SK-N-SH treated with all-trans-retinoic acid at 6 μM for 48 hours (cell line): ENCODE results near the gene SLC8A3.

Experiments used
- ATAC-seq: fragments of 200-7000 bp; cut with Tn5 transposase; 3 replicates; pipeline ENCODE4 v1.9.1; 2020; ENCODE audit warnings: mild to moderate bottlenecking, moderate library complexity
- ARNTL ChIP-seq: fragments of 450-650 bp; formaldehyde crosslinking; IDR thresholded peaks from 2 replicates; pipeline ENCODE4 v1.5.0; 2020; ENCODE audit warnings: low read depth, mild to moderate bottlenecking, moderate library complexity, borderline replicate concordance
- BACH2 ChIP-seq: fragments of 250-450 bp; sonication (Bioruptor Pico); IDR thresholded peaks from 2 replicates; pipeline ENCODE4 v1.9.0; 2021; ENCODE audit warnings: mild to moderate bottlenecking, borderline replicate concordance
- CSDC2 ChIP-seq: fragments of 250-450 bp; sonication (Bioruptor Pico); IDR thresholded peaks from 2 replicates; pipeline ENCODE4 v1.5.0; 2020; ENCODE audit warnings: mild to moderate bottlenecking, moderate library complexity
- GLIS3 ChIP-seq: fragments of 250-450 bp; sonication (Bioruptor Pico); IDR thresholded peaks from 2 replicates; pipeline ENCODE4 v1.5.0; 2020; ENCODE audit warnings: mild to moderate bottlenecking, moderate library complexity
- ISL1 ChIP-seq: fragments of 250-450 bp; sonication (Bioruptor Pico); IDR thresholded peaks from 2 replicates; pipeline ENCODE4 v2.1.2; 2022; ENCODE audit warnings: mild to moderate bottlenecking, moderate library complexity
- OSR1 ChIP-seq: fragments of 250-450 bp; sonication (Bioruptor Pico); IDR thresholded peaks from 2 replicates; pipeline ENCODE4 v1.8.0; 2022; ENCODE audit warnings: moderate library complexity, mild to moderate bottlenecking, inconsistent platforms
- PPARA ChIP-seq: fragments of 250-450 bp; sonication (Bioruptor Pico); IDR thresholded peaks from 2 replicates; pipeline ENCODE4 v1.5.0; 2020; ENCODE audit warnings: mild to moderate bottlenecking, borderline replicate concordance
- RARB ChIP-seq: fragments of 250-450 bp; sonication (Bioruptor Pico); IDR thresholded peaks from 2 replicates; pipeline ENCODE4 v1.8.0; 2021; ENCODE audit warnings: mild to moderate bottlenecking, moderate library complexity
- SNAI2 ChIP-seq: fragments of 250-450 bp; sonication (Bioruptor Pico); IDR thresholded peaks from 2 replicates; pipeline ENCODE4 v1.5.0; 2020; ENCODE audit warnings: mild to moderate bottlenecking, moderate library complexity
- TCF4 ChIP-seq: fragments of 250-450 bp; sonication (Bioruptor Pico); IDR thresholded peaks from 2 replicates; pipeline ENCODE4 v1.8.0; 2021; ENCODE audit warnings: mild to moderate bottlenecking, moderate library complexity, borderline replicate concordance
- TOX ChIP-seq: fragments of 250-450 bp; sonication (Bioruptor Pico); IDR thresholded peaks from 2 replicates; pipeline ENCODE4 v1.8.0; 2021; ENCODE audit warnings: mild to moderate bottlenecking, moderate library complexity, borderline replicate concordance
- ZC3H10 ChIP-seq: fragments of 250-450 bp; sonication (Bioruptor Pico); IDR thresholded peaks from 2 replicates; pipeline ENCODE4 v1.5.1; 2021; ENCODE audit warnings: mild to moderate bottlenecking, moderate library complexity
- ZFP3 ChIP-seq: fragments of 250-450 bp; sonication (Bioruptor Pico); IDR thresholded peaks from 2 replicates; pipeline ENCODE4 v1.5.0; 2020; ENCODE audit warnings: mild to moderate bottlenecking, moderate library complexity
- ZFP30 ChIP-seq: fragments of 450-650 bp; formaldehyde crosslinking; IDR thresholded peaks from 2 replicates; pipeline ENCODE4 v1.5.0; 2022; ENCODE audit warnings: mild to moderate bottlenecking, moderate library complexity
- ZNF565 ChIP-seq: fragments of 450-650 bp; formaldehyde crosslinking; conservative IDR thresholded peaks from 2 replicates; pipeline ENCODE4 v1.5.0; 2020; ENCODE audit warnings: low read depth, mild to moderate bottlenecking, moderate library complexity
- ZNF70 ChIP-seq: fragments of 450-650 bp; formaldehyde crosslinking; IDR thresholded peaks from 2 replicates; pipeline ENCODE4 v1.5.0; 2020; ENCODE audit warnings: mild to moderate bottlenecking, moderate library complexity
- ZNF8 ChIP-seq: fragments of 450-650 bp; formaldehyde crosslinking; IDR thresholded peaks from 2 replicates; pipeline ENCODE4 v1.5.0; 2020; ENCODE audit warnings: mild to moderate bottlenecking, moderate library complexity
- TF ChIP-seq, protein P1 (sequence below): fragments of 250-450 bp; sonication (Bioruptor Pico); IDR thresholded peaks from 2 replicates; pipeline ENCODE4 v1.5.1; 2020; ENCODE audit warnings: low read depth, mild to moderate bottlenecking, moderate library complexity
- TF ChIP-seq, protein P2 (sequence below): fragments of 250-450 bp; sonication (Bioruptor Pico); IDR thresholded peaks from 2 replicates; pipeline ENCODE4 v1.5.0; 2020; ENCODE audit warnings: mild to moderate bottlenecking, moderate library complexity
- TF ChIP-seq, protein P3 (sequence below): fragments of 250-450 bp; sonication (Bioruptor Pico); IDR thresholded peaks from 2 replicates; pipeline ENCODE4 v1.5.1; 2021; ENCODE audit warnings: mild to moderate bottlenecking, moderate library complexity
- TF ChIP-seq, protein P4 (sequence below): fragments of 250-450 bp; sonication (Bioruptor Pico); IDR thresholded peaks from 2 replicates; pipeline ENCODE4 v1.8.0; 2021; ENCODE audit warnings: low read depth, mild to moderate bottlenecking, moderate library complexity, borderline replicate concordance
- TF ChIP-seq, protein P5 (sequence below): fragments of 250-450 bp; sonication (Bioruptor Pico); IDR thresholded peaks from 2 replicates; pipeline ENCODE4 v1.8.0; 2020; ENCODE audit warnings: mild to moderate bottlenecking, moderate library complexity, borderline replicate concordance

The SLC8A3 gene

DNA sequence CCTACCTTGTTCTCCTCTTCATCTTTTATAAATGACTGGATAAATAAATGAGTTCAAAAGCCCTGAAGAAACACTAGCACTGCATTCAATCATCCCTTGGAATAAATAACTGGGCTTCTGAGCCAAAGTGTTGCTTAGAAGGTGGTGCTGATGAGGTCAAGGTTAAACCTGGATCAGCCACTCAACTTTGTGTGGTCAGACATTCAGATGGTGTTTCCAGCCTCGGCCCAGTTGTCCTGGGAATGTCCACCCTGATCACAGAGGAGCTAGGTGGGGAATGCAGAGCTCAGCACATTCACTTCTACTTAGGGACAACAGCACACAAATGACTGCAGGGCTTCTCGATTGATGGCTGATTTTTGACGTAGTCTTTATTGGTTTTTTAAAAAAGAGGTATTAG, 88.7 kb downstream of the SLC8A3 start:
- ATAC-seq: no peak
- TF ChIP-seq, protein P1, sequence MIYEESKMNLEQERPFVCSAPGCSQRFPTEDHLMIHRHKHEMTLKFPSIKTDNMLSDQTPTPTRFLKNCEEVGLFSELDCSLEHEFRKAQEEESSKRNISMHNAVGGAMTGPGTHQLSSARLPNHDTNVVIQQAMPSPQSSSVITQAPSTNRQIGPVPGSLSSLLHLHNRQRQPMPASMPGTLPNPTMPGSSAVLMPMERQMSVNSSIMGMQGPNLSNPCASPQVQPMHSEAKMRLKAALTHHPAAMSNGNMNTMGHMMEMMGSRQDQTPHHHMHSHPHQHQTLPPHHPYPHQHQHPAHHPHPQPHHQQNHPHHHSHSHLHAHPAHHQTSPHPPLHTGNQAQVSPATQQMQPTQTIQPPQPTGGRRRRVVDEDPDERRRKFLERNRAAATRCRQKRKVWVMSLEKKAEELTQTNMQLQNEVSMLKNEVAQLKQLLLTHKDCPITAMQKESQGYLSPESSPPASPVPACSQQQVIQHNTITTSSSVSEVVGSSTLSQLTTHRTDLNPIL: no peak
- TF ChIP-seq ZNF70 (no peak), ISL1 (CRISPR knock-in tag) (no peak), RARB (CRISPR knock-in tag) (no peak), ZNF565 (CRISPR knock-in tag) (no peak), TOX (no peak), ARNTL (no peak), ZFP3 (CRISPR knock-in tag) (no peak), GLIS3 (CRISPR knock-in tag) (no peak), PPARA (CRISPR knock-in tag) (no peak), CSDC2 (CRISPR knock-in tag) (no peak), BACH2 (no peak), SNAI2 (CRISPR knock-in tag) (no peak), ZC3H10 (CRISPR knock-in tag) (no peak), OSR1 (no peak), TCF4 (CRISPR knock-in tag) (no peak)
- TF ChIP-seq, protein P2, sequence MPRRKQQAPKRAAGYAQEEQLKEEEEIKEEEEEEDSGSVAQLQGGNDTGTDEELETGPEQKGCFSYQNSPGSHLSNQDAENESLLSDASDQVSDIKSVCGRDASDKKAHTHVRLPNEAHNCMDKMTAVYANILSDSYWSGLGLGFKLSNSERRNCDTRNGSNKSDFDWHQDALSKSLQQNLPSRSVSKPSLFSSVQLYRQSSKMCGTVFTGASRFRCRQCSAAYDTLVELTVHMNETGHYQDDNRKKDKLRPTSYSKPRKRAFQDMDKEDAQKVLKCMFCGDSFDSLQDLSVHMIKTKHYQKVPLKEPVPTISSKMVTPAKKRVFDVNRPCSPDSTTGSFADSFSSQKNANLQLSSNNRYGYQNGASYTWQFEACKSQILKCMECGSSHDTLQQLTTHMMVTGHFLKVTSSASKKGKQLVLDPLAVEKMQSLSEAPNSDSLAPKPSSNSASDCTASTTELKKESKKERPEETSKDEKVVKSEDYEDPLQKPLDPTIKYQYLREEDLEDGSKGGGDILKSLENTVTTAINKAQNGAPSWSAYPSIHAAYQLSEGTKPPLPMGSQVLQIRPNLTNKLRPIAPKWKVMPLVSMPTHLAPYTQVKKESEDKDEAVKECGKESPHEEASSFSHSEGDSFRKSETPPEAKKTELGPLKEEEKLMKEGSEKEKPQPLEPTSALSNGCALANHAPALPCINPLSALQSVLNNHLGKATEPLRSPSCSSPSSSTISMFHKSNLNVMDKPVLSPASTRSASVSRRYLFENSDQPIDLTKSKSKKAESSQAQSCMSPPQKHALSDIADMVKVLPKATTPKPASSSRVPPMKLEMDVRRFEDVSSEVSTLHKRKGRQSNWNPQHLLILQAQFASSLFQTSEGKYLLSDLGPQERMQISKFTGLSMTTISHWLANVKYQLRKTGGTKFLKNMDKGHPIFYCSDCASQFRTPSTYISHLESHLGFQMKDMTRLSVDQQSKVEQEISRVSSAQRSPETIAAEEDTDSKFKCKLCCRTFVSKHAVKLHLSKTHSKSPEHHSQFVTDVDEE (CRISPR knock-in tag): no peak
- TF ChIP-seq, protein P3, sequence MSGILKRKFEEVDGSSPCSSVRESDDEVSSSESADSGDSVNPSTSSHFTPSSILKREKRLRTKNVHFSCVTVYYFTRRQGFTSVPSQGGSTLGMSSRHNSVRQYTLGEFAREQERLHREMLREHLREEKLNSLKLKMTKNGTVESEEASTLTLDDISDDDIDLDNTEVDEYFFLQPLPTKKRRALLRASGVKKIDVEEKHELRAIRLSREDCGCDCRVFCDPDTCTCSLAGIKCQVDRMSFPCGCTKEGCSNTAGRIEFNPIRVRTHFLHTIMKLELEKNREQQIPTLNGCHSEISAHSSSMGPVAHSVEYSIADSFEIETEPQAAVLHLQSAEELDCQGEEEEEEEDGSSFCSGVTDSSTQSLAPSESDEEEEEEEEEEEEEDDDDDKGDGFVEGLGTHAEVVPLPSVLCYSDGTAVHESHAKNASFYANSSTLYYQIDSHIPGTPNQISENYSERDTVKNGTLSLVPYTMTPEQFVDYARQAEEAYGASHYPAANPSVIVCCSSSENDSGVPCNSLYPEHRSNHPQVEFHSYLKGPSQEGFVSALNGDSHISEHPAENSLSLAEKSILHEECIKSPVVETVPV: no peak
- TF ChIP-seq, protein P4, sequence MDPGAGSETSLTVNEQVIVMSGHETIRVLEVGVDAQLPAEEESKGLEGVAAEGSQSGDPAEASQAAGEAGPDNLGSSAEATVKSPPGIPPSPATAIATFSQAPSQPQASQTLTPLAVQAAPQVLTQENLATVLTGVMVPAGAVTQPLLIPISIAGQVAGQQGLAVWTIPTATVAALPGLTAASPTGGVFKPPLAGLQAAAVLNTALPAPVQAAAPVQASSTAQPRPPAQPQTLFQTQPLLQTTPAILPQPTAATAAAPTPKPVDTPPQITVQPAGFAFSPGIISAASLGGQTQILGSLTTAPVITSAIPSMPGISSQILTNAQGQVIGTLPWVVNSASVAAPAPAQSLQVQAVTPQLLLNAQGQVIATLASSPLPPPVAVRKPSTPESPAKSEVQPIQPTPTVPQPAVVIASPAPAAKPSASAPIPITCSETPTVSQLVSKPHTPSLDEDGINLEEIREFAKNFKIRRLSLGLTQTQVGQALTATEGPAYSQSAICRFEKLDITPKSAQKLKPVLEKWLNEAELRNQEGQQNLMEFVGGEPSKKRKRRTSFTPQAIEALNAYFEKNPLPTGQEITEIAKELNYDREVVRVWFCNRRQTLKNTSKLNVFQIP (CRISPR knock-in tag): no peak

DNA sequence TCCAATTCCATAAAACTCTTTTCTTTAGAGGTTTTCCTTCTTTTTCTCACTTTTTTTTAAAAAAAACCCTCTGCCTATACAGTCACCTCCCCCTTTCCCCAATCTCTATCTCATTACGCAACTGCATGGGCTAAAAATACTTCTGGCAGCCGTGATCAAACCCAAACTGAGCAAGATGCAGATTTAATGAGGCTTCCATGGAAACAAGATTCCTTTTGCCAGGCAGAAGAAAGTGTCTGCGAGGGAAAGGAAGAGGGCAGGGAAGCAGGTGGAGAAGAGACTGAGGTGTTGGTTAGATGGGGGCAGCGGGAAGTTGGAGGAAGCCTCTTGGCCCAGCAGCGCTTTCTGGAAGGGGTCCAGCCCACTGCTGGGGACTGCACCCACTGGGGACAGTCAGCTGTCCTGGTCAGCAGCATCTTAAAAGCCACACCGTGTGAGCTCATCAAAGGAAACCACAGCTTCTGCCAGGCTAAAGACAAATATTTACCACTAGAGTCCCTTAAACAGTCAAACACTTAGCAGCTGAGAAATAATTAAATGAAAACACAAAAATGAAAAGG, 90.4 kb downstream of the SLC8A3 start:
- ATAC-seq: no peak
- TF ChIP-seq TOX (no peak), BACH2 (no peak), TCF4 (CRISPR knock-in tag) (no peak), ZFP3 (CRISPR knock-in tag) (no peak), ZNF8 (CRISPR knock-in tag) (no peak), GLIS3 (CRISPR knock-in tag) (no peak), SNAI2 (CRISPR knock-in tag) (no peak), ZNF565 (CRISPR knock-in tag) (no peak), ISL1 (CRISPR knock-in tag) (no peak), ZFP30 (no peak), RARB (CRISPR knock-in tag) (no peak)
- TF ChIP-seq, protein P4 (CRISPR knock-in tag): no peak
- TF ChIP-seq, protein P5, sequence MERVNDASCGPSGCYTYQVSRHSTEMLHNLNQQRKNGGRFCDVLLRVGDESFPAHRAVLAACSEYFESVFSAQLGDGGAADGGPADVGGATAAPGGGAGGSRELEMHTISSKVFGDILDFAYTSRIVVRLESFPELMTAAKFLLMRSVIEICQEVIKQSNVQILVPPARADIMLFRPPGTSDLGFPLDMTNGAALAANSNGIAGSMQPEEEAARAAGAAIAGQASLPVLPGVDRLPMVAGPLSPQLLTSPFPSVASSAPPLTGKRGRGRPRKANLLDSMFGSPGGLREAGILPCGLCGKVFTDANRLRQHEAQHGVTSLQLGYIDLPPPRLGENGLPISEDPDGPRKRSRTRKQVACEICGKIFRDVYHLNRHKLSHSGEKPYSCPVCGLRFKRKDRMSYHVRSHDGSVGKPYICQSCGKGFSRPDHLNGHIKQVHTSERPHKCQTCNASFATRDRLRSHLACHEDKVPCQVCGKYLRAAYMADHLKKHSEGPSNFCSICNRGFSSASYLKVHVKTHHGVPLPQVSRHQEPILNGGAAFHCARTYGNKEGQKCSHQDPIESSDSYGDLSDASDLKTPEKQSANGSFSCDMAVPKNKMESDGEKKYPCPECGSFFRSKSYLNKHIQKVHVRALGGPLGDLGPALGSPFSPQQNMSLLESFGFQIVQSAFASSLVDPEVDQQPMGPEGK (CRISPR knock-in tag): no peak
- TF ChIP-seq, protein P2 (CRISPR knock-in tag): no peak
- TF ChIP-seq, protein P1: no peak
